Neural cell (in vitro differentiated cells): ENCODE results near the gene GARIN6. TPM values are rescaled to one million over a fixed set of nuclear protein-coding genes. Genes with fewer than 3 reads are reported as not detected.

Source experiments
- H2AFZ ChIP-seq: fragments of 200-600, 300-800 bp; sonication (generic), shearing (Covaris generic); 2 replicates; pipeline ENCODE4 v1.6.0; 2014; ENCODE audit warnings: low read depth, mild to moderate bottlenecking, antibody characterized with exemption, low read length, moderate library complexity
- H3F3A ChIP-seq: fragments of 200-600 bp; shearing (Covaris generic); 2 replicates; pipeline ENCODE4 v1.6.1; 2016; ENCODE audit warnings: mild to moderate bottlenecking, moderate library complexity, mixed read lengths, antibody characterized with exemption, low read length; ENCODE audit not compliant: insufficient read depth, poor library complexity, severe bottlenecking
- H3K27ac ChIP-seq: fragments of 200-600, 300-800 bp; sonication (generic), shearing (Covaris generic); 2 replicates; pipeline ENCODE4 v1.5.1; 2014; ENCODE audit warnings: mild to moderate bottlenecking, low read length, moderate library complexity
- H3K27me3 ChIP-seq: fragments of 300-800, 200-600 bp; sonication (generic), shearing (Covaris generic); 2 replicates; pipeline ENCODE4 v1.6.0; 2014; ENCODE audit warnings: mild to moderate bottlenecking, low read depth, low read length, moderate library complexity; ENCODE audit not compliant: insufficient read depth
- H3K36me3 ChIP-seq: fragments of 300-800, 200-600 bp; sonication (generic), shearing (Covaris generic); 2 replicates; pipeline ENCODE4 v1.5.1; 2014; ENCODE audit warnings: mild to moderate bottlenecking, antibody characterized with exemption, low read length, moderate library complexity; ENCODE audit not compliant: insufficient read depth
- H3K4me2 ChIP-seq: fragments of 300-800, 200-600 bp; sonication (generic), shearing (Covaris generic); 2 replicates; pipeline ENCODE4 v1.6.0; 2014; ENCODE audit warnings: mild to moderate bottlenecking, low read length
- H3K4me3 ChIP-seq: fragments of 300-800, 200-600 bp; sonication (generic), shearing (Covaris generic); 2 replicates; pipeline ENCODE4 v1.5.1; 2014; ENCODE audit warnings: mild to moderate bottlenecking, low read length, moderate library complexity
- H3K79me2 ChIP-seq: fragments of 200-600 bp; shearing (Covaris generic); replicated peaks from 2 replicates; pipeline ENCODE4 v1.6.0; 2014; ENCODE audit warnings: mild to moderate bottlenecking, low read length, moderate library complexity; ENCODE audit not compliant: insufficient read depth
- H3K9ac ChIP-seq: fragments of 300-800, 200-600 bp; sonication (generic), shearing (Covaris generic); 2 replicates; pipeline ENCODE4 v1.6.1; 2016; ENCODE audit warnings: mild to moderate bottlenecking, low read length, mixed read lengths
- H3K9me2 ChIP-seq: fragments of 200-600 bp; shearing (Covaris generic); 2 replicates; pipeline ENCODE4 v1.6.1; 2016; ENCODE audit warnings: mild to moderate bottlenecking, low read length, mixed read lengths; ENCODE audit not compliant: insufficient read depth
- H3K9me3 ChIP-seq: fragments of 200-600, 300-800 bp; sonication (generic), shearing (Covaris generic); 2 replicates; pipeline ENCODE4 v1.6.1; 2016; ENCODE audit warnings: mild to moderate bottlenecking, mixed run types, low read length, moderate library complexity, mixed read lengths
- H4K20me1 ChIP-seq: fragments of 200-600 bp; shearing (Covaris generic); 2 replicates; pipeline ENCODE4 v1.6.1; 2016; ENCODE audit warnings: mild to moderate bottlenecking, mixed run types; ENCODE audit not compliant: insufficient read depth
- CTCF ChIP-seq: fragments of 450-650 bp; IDR thresholded peaks from 2 replicates; pipeline ENCODE4 v1.5.1; 2014; ENCODE audit warnings: antibody characterized with exemption, mild to moderate bottlenecking, moderate library complexity; ENCODE audit not compliant: poor library complexity, severe bottlenecking
- EP300 ChIP-seq: fragments of 450-650 bp; conservative IDR thresholded peaks from 2 replicates; pipeline ENCODE4 v1.6.1; 2014; ENCODE audit warnings: antibody characterized with exemption, mild to moderate bottlenecking, moderate library complexity; ENCODE audit not compliant: poor library complexity, severe bottlenecking
- EZH2 ChIP-seq: fragments of 200-600, 300-800 bp; shearing (Covaris generic), sonication (generic); IDR thresholded peaks from 2 replicates; pipeline ENCODE4 v1.6.1; 2014; ENCODE audit warnings: antibody characterized with exemption, low read length, borderline replicate concordance, mild to moderate bottlenecking; ENCODE audit not compliant: insufficient read depth, poor library complexity, severe bottlenecking
- MXI1 ChIP-seq: fragments of 450-650 bp; conservative IDR thresholded peaks from 2 replicates; pipeline ENCODE4 v1.6.1; 2014; ENCODE audit warnings: antibody characterized with exemption, mild to moderate bottlenecking; ENCODE audit not compliant: poor library complexity, severe bottlenecking
- POLR2AphosphoS5 ChIP-seq: IDR thresholded peaks from 2 replicates; pipeline ENCODE4 v1.6.1; 2012
- RAD21 ChIP-seq: fragments of 450-650 bp; conservative IDR thresholded peaks from 2 replicates; pipeline ENCODE4 v1.6.1; 2014; ENCODE audit warnings: antibody characterized with exemption, mild to moderate bottlenecking, moderate library complexity
- SMC3 ChIP-seq: fragments of 450-650 bp; conservative IDR thresholded peaks from 2 replicates; pipeline ENCODE4 v1.6.1; 2014; ENCODE audit warnings: antibody characterized with exemption, mild to moderate bottlenecking, moderate library complexity; ENCODE audit not compliant: poor library complexity
- TAF1 ChIP-seq: IDR thresholded peaks from 2 replicates; pipeline ENCODE4 v1.6.1; 2012; ENCODE audit warnings: low read depth
- polyA plus RNA-seq: library from polyadenylated mRNA; depleted of rRNA; stranded (reverse); fragments of >200 nt; gene quantifications from 2 replicates; pipeline ENCODE4 v1.2.3, GENCODE V29; 2014
- TF ChIP-seq, protein P1 (sequence below): IDR thresholded peaks from 2 replicates; pipeline ENCODE4 v1.6.1; 2012; ENCODE audit warnings: borderline replicate concordance

Gene GARIN6
- polyA plus RNA-seq, 1 donor from 2014 or later = not detected

DNA sequence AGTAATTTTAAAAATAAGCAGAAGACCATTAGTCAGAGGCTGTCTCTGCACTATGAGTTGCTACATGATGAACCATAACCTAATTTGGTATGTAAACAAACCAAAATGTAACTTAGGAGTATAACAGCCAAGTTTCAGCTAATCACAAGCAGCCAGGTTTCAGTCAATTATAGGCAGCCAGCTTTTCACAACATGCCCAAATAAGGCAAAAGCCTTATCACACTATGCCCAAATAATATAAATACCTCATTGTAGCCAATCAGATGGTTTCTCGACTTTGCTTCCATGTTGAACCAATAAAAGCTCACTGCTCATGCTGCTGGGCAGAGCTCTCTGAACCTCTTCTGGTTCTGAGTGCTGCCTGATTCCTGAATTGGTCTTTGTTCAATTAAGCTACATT is 38.6 kb downstream of the GARIN6 start:
- Histone ChIP-seq H3K36me3 (no peaks in the 10 kb centered on the region), H3K4me2 (no peak overlapping the region), H3K9ac (no peak overlapping the region), H3K9me3 (no peaks in the 10 kb centered on the region), H2AFZ (no peak overlapping the region), H3K79me2 (no peaks in the 10 kb centered on the region), H3K27me3 (no peaks in the 10 kb centered on the region), H4K20me1 (no peaks in the 10 kb centered on the region), H3K9me2 (no peaks in the 10 kb centered on the region), H3K4me3 (no peak overlapping the region), H3F3A (no peaks in the 10 kb centered on the region), H3K27ac (no peak overlapping the region)
- no peak for TF ChIP-seq MXI1
- no peak for TF ChIP-seq POLR2AphosphoS5
- no peak for TF ChIP-seq EZH2
- TF ChIP-seq SMC3 = no peak
- no peak for TF ChIP-seq TAF1
- TF ChIP-seq CTCF = no peak
- TF ChIP-seq, protein P1, sequence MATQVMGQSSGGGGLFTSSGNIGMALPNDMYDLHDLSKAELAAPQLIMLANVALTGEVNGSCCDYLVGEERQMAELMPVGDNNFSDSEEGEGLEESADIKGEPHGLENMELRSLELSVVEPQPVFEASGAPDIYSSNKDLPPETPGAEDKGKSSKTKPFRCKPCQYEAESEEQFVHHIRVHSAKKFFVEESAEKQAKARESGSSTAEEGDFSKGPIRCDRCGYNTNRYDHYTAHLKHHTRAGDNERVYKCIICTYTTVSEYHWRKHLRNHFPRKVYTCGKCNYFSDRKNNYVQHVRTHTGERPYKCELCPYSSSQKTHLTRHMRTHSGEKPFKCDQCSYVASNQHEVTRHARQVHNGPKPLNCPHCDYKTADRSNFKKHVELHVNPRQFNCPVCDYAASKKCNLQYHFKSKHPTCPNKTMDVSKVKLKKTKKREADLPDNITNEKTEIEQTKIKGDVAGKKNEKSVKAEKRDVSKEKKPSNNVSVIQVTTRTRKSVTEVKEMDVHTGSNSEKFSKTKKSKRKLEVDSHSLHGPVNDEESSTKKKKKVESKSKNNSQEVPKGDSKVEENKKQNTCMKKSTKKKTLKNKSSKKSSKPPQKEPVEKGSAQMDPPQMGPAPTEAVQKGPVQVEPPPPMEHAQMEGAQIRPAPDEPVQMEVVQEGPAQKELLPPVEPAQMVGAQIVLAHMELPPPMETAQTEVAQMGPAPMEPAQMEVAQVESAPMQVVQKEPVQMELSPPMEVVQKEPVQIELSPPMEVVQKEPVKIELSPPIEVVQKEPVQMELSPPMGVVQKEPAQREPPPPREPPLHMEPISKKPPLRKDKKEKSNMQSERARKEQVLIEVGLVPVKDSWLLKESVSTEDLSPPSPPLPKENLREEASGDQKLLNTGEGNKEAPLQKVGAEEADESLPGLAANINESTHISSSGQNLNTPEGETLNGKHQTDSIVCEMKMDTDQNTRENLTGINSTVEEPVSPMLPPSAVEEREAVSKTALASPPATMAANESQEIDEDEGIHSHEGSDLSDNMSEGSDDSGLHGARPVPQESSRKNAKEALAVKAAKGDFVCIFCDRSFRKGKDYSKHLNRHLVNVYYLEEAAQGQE = no peak
- no peak for TF ChIP-seq RAD21
- TF ChIP-seq EP300 = no peak

DNA sequence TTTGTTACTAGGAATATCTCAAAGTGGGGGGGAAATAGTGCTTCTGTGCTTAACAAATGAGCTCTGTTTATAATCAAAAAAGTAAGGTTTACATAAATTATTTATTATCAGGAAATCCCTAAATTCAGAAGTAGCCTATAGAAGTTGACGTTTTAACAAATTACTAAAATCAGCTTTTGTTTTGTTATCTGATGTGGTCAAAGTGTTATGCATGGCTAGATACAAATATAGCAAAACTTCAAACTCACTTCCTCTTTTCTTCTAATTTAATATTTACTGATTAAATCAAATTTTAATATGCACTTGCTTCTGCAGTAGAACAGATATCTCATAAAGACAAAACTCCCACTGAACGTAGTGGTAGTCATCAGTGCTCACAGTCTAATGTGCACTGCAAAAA is 47.5 kb downstream of the GARIN6 start:
- H3K27me3 ChIP-seq = no peaks in the 10 kb centered on the region
- H4K20me1 ChIP-seq = no peaks in the 10 kb centered on the region
- no peak overlapping the region for H3K27ac ChIP-seq
- H3K9ac ChIP-seq = no peak overlapping the region
- TF ChIP-seq POLR2AphosphoS5 (no peak), MXI1 (no peak), CTCF (no peak), TAF1 (no peak), EZH2 (no peak), SMC3 (no peak), EP300 (no peak), RAD21 (no peak)
- TF ChIP-seq, protein P1 = no peak
- H3K4me3 ChIP-seq = no peak overlapping the region
- H3F3A ChIP-seq = no peaks in the 10 kb centered on the region
- no peaks in the 10 kb centered on the region for H3K9me3 ChIP-seq
- H3K79me2 ChIP-seq = no peaks in the 10 kb centered on the region
- no peaks in the 10 kb centered on the region for H3K9me2 ChIP-seq
- no peaks in the 10 kb centered on the region for H3K36me3 ChIP-seq
- H2AFZ ChIP-seq = no peak overlapping the region
- no peak overlapping the region for H3K4me2 ChIP-seq
